HG03378 (cell line): ENCODE results near the gene PEX13.
"Not testable (repeated sequence)": the region's sequence is repeated elsewhere in the genome, so short reads cannot be mapped to it uniquely, and the experiment has no call there.

ENCODE experiments used
- ATAC-seq: cut with Tn5 transposase; IDR thresholded peaks from one replicate; pipeline ENCODE4 v1.9.1; 2021; ENCODE audit warnings: mild to moderate bottlenecking, moderate library complexity; ENCODE audit not compliant: unreplicated experiment

PEX13 gene

DNA sequence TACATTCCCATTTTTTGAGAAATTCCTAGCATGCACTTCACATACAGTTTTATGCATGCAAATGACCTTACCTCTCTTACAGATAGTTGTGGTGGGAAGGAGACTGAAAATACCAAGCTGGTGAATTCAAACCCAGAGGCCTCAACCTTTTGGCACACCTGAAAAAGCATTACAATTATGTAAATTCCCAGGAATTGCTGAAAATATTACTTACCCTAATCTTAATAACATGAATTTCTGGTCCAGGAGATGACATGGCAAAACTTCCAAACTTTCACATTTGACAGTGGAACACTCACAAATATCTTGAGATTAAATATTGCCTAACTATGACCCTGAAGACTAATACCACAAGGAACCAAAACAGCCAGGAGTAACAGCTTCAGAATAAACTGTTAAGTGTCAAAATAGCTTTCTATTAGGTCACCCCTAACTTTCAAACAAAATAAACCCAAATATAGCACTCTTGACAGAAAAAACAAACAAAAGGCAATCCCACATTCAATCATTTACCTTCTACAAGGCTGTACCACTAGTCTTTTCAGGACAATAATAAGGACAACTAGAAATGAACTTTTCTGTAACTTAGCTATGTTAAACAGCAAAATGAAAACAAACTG lies 10.9 kb upstream of the PEX13 start:
- no peak for ATAC-seq

DNA sequence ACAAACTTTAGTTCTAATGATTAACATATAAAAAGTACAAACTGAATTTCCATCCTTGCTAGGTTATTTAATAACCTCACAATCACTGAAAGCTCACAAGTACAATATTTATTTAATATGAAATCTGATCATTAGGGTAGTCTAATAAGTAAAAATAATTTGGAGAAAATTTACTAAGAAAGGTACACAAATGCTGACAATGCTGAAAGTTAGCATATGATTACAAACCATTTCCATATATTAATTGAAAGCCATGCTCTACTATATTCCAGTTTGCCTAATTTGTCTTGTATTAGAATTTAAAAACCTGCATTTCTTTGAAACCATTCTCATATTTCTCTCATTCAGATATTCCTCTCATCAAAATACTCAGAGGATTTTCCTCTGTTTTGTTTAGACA lies 8.2 kb upstream of the PEX13 start:
- no peak for ATAC-seq

- ATAC-seq, result no peak
Observed at GRCh38 chr2:61011678-61012077, 5.8 kb upstream of the PEX13 start.

GRCh38 chr2:61012303-61012702 lies 5.2 kb upstream of the PEX13 start:
- ATAC-seq, result not testable (repeated sequence)

GRCh38 chr2:61013382-61013781 lies 4.1 kb upstream of the PEX13 start:
- no peak for ATAC-seq

GRCh38 chr2:61014763-61015162 lies 2.8 kb upstream of the PEX13 start:
- no peak for ATAC-seq

- ATAC-seq, result no peak
Observed at GRCh38 chr2:61015976-61016375, 1.5 kb upstream of the PEX13 start.

DNA sequence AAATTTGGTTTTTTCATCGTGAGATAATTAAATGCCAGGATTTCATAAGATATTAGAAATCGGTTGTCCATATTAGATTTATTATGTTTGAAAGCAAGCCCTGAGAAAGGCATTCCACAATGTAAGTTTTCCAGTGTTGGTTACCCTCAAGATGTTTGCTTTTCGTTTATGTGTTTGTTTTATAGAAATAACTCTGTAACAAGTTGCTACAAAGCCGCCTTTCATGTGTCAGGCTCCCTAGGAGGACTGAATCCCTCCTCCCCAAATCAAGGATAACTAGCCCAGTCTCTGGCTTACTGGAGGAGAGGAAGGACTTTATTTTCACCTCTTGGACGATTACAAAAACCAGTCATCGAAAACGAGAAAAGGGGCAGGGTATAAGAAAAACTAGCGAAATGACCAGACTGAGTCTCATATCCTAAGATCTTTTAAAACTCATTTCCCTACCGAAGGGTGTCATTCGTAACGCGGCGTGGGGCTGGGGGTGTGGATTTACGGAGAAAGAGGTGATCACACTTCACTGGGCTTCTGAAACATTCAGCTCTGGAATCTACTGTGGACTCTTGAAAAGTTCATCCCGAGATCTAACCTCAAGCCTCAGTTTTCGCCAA lies 1.0 kb upstream of the PEX13 start:
- peak; percentile 10 for ATAC-seq

DNA sequence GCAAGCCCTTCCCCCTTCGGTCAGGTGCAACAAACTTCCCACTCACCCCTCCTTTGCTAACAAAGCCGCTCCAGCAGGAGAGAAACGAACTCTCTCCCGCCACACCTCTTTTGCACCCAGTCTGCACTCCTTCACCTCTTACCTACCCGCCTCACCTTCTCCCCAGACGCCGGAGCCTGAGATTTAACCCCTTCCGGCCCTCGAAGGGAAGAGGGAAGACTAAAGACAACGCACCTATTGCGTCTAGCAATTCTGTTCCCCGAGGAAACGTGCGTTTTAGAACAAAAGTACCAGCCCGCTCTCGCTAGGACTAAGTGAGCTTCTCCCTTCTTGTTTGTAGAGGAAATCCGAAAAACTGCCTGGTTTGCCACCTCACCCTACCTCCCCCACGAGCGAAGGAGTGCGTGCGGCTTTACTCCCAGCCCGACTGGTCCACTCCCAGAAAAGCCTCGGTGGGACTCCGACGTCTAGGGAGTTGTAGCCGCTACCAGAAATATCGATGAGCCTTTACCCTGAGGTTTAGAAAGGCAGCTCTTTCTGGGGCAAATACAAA lies 441 bp upstream of the PEX13 start:
- ATAC-seq, result peak; percentile 57

DNA sequence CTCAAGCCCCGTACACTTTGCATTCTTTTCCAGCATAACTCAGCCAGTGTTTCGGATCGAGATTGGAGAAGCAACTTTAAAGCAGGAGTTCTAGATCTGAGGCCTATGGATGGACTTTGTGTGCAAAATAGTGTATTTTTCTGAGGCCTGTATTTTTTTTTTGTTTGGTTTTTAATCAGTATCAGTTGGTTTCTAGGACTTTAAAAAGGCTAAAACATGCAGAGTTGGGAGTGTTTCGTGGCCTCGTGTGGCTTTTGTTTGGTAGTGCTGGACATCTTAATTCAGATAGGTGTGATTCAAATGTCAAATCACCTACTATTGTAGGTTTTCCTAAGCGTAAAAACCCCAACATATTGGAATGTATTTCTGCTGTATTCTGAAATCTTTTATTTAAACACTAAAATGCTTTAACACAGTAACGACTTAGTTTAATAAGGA lies 817 bp downstream of the PEX13 start:
- ATAC-seq, result peak; percentile 7

- no peak for ATAC-seq
Observed at GRCh38 chr2:61018798-61019197, 1.3 kb downstream of the PEX13 start.

DNA sequence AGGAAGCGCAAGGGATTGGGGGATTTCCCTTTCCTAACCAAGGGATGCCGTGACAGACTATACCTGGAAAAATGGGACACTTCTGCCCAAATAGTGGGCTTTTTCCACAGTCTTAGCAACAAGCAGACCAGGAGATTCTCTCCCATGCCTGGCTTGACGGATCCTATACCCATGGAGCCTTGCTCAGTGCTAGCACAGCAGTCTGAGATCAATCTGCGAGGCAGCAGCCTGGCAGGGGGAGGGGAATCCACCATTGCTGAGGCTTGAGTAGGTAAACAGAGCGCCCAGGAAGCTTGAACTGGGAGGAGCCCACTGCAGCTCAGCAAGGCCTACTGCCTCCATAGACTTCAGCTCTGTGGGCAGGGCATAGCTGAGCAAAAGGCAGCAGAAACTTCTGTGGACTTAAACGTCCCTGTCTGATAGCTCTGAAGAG lies 3.7 kb downstream of the PEX13 start:
- no peak for ATAC-seq

DNA sequence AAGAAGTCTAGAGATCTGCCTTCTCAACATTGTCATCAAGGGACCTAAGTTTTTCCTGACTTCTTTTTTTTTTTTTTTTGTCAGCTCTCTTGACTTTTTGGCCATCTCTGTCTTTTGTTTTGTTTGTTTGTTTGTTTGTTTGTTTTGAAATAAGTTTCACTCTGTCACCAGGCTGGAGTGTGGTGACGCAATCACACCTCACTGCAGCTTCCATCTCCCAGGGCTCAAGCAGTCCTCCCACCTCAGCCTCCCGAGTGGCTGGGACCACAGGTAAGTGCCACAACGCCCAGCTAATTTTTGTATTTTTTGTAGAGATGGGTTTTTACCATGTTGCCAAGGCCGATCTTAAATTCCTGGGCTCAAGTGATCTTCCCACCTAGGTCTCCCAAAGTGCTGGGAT lies 6.2 kb downstream of the PEX13 start:
- no peak for ATAC-seq

DNA sequence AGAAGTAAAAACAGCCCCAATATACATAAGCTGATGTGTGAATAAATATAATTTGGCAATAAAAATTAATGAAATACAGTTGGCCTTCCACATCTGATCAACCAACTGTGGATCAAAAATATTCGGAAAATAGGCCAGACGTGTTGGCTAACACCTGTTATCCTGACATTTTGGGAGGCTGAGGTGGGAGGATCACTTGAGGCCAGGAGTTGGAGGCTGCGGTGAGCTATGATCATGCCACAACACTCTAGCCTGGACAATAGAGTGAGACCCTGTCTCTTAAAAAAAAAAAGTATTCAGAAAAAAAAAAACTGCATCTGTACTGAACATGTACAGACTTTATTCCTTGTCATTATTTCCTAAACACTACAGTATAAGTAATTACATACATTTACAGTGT lies 12.0 kb downstream of the PEX13 start:
- ATAC-seq, result no peak

GRCh38 chr2:61034592-61034991 lies 17.1 kb downstream of the PEX13 start:
- not testable (repeated sequence) for ATAC-seq

GRCh38 chr2:61036643-61037042 lies 19.1 kb downstream of the PEX13 start:
- ATAC-seq, result not testable (repeated sequence)

DNA sequence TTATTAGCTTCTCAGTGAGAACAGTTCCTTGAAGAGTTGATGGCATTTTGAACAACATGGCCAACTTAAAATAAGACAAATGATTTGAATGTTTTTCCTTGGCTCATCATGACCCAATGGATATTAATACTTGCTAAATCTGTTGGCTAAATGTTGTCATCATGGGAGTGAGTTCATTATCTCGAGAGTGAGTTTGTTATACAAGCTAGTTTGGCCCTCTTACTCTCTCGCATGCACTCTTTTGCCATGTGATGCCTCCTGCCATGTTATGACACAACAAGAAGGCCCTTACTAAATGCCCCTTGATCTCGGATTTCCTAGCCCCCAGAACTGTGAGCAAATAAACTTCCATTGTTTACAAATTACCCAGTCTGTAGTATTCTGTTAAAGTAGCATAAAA lies 25.3 kb downstream of the PEX13 start:
- no peak for ATAC-seq

DNA sequence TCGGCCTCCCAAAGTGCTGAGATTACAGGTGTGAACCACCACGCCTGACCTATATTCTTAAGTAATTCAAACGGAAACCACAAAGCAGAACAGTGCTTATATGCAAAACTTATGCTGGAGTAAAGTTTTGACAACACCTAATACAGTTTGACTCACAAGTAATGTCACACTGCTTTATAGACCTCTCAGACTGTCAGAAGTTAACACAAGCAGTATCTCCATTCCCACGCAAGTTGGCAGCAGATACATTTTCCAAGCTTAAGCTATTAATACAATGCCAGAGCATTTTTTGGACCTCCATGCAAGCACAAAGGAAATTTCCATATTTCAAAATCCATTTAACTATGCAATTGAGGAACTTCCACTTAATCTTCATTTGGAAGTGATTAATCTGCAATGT lies 27.1 kb downstream of the PEX13 start:
- ATAC-seq, result no peak

- ATAC-seq, result no peak
Observed at GRCh38 chr2:61045226-61045625, 27.7 kb downstream of the PEX13 start.

- no peak for ATAC-seq
Observed at GRCh38 chr2:61045999-61046398, 28.5 kb downstream of the PEX13 start.

- ATAC-seq, result no peak
Observed at GRCh38 chr2:61055557-61055956, 38.0 kb downstream of the PEX13 start.

GRCh38 chr2:61057562-61057961 lies 40.0 kb downstream of the PEX13 start:
- no peak for ATAC-seq

DNA sequence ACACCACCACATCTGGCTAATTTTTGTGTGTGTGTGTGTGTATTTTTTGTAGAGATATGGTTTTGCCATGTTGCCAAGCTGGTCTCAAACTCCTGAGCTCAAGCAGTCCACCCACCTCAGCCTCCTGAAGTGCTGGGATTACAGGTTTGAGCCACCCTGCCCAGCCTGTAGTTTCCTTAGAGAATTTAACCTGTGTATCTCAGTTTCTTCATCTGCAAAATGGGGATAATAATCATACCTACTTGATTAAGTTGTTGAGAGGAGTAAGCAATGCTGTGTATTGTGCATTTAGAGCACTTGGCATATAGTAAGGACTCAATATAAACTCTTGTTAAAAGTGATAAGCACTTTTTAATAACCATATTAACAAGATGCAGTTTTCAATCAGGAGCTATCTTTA lies 41.9 kb downstream of the PEX13 start:
- no peak for ATAC-seq
